Ecto neural progenitor cell (in vitro differentiated cells): ENCODE measurements around the gene SRF.

Experiments
- DNase-seq: peaks from one replicate; pipeline ENCODE4 v3.0.0-alpha.2; 2018; ENCODE audit warnings: low spot score

The SRF gene

DNA sequence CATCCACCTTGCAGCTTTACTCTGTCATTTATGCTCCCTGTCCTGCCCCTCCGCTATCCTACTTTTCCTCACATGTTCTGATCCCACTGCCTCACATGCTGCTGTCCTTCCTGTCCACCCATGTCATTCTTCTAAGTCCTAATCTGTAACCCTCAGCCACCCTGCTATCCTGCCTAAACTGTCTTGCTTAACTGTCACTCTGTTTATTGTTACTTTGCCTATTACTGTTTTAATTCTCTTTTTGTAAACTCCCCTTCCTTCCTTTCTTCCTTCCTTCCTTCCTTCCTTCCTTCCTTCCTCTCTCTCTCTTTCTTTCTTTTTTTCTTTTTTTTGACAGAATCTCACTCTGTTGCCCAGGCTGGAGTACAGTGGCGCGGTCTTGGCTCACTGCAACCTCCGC is 12.4 kb downstream of the SRF start:
- DNase-seq, result no peak

DNA sequence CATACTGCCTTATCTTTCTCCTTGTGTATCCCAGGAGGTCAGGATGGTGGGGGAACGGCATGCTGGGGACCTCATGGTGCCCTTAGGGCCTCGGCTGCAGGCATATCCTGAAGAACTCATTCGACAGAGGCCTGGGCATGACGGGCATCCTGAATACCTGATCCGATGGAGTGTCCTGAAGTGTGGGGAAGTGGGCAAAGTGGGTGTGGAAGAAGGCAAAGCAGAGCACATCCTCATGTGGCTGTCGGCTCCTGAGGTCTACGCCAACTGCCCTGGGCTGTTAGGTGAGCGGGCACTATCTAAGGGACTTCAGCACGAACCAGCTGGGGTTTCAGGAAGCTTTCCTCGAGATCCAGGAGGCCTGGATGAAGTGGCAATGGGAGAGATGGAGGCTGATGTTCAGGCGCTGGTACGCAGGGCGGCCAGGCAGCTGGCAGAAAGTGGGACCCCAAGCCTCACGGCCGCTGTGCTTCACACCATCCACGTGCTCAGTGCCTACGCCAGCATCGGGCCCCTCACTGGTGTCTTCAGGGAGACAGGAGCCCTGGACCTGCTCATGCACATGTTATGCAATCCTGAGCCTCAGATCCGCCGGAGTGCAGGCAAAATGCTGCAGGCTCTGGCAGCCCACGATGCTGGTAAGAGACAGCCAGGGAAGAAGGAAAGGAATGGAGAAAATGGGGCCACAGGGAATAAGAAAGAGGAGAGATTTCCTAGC is 13.4 kb downstream of the SRF start:
- no peak for DNase-seq

DNA sequence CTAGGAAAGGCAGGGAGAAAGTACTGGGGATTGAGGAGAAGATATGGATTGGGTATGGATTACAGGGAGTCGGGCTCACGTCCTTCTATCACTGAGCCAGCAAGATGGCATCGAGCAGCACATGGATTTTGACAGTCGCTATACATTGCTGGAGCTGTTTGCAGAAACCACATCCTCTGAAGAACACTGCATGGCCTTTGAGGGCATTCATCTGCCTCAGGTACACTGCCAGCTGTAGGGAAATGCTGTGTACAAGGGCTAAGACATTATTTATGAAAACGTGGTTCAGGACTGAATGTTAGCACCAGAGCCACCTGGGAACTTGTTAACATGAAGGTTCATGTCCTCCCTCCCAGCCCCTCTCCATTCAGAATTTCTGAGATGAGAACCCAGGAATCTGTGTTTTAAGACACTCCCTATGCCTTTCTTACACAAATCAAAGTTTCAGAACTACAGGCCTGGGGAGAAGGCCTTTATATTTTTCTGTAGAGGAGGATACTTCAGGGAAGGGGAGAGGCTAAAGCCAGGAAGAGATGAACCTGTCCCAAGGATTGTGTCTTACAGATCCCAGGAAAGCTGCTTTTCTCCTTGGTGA is 14.4 kb downstream of the SRF start:
- DNase-seq, result no peak

DNA sequence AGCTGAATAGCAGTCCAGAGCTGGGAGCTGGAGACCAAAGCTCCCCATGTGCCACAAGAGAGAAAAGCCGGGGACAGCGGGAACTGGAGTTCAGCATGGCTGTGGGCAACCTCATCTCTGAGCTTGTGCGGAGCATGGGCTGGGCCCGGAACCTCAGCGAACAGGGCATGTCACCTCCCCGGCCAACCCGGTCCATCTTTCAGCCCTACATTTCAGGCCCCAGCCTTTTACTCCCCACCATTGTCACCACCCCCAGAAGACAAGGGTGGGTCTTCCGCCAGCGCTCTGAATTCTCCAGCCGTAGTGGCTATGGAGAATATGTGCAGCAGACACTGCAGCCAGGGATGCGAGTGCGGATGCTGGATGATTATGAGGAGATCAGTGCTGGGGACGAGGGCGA is 14.9 kb downstream of the SRF start:
- DNase-seq, result no peak

DNA sequence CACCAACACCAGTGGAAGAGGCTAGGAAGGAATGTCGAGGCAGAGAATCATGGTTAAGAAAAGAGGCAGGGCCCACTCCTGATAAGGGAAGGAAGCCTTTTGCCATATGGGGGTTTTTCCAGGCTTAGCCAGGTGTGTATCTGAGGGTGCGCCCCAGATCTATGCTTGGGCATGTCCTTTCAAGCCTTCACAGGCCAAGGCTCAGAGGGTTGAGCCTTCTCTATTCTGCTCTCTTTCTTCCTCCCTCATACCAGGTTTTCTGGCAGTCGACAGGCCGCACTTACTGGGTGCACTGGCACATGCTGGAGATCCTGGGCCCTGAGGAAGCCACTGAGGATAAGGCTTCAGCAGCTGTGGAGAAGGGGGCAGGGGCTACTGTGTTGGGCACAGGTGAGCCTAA is 15.6 kb downstream of the SRF start:
- DNase-seq, result no peak

DNA sequence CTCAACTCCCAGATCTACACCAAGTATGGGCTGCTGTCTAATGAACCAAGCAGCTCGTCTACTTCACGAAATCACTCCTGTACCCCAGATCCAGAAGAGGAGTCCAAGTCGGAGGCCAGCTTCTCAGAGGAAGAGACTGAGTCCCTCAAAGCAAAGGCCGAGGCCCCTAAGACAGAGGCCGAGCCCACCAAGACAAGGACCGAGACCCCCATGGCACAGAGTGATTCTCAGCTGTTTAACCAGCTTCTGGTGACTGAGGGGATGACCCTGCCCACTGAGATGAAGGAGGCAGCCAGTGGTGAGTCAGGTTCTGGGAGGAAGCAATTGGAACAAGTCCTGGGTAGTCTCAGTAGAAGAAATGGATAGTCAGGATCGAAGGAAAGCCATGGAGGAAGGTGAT is 16.8 kb downstream of the SRF start:
- no peak for DNase-seq

DNA sequence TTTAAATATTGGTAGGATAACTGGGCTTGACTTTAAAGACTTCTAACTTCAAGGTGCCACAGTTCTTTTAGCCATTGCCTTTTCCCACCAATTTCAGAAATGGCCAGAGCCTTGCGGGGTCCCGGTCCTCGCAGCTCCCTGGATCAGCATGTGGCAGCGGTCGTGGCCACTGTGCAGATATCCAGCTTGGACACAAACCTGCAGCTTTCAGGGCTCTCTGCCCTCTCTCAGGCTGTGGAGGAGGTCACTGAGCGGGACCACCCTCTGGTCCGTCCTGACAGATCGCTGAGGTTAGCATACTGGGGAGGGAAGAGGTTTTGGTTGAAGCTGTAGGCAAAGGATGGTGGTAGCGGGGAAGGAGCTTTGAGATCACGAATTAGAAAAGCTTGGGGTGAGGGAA is 17.4 kb downstream of the SRF start:
- no peak for DNase-seq

DNA sequence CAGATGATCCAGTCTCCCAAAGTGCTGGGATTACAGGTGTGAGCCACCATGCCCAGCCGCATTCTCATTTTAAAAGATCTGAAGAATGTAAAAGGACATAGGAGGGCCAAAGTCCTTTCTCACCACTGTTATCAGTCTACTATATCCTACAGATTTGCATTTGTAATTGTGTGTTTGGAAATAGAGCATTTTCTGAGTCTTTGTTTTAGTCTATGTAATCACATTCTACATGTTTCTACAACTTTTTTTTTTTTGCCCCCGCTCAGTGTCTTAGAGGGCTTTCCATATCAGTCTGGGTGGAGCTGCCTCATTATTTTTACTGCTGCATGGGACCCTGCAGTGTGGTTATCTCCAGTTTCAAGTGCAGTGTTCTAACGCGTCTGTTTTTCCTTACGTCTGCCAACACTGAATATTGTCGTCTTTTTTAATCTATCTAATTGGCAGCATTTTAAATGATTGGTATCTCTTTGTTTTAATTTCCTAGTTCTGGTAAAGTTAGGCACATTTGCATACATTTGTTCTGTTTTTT is 18.8 kb downstream of the SRF start:
- DNase-seq, result no peak

DNA sequence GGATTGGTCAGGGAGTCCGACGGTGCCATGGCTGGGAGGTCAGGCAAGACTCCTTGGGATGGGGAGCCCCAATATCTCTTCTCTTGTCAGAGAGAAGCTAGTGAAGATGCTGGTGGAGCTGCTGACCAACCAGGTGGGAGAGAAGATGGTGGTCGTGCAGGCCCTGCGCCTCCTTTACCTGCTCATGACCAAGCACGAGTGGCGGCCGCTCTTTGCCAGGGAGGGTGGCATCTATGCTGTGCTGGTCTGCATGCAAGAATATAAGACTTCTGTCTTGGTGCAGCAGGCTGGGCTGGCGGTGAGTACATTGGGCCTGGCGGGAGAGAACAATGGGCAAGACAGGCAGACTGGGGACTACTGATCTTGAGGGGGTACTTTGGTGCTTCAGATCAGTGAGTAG is 21.8 kb downstream of the SRF start:
- DNase-seq, result peak; percentile 25

DNA sequence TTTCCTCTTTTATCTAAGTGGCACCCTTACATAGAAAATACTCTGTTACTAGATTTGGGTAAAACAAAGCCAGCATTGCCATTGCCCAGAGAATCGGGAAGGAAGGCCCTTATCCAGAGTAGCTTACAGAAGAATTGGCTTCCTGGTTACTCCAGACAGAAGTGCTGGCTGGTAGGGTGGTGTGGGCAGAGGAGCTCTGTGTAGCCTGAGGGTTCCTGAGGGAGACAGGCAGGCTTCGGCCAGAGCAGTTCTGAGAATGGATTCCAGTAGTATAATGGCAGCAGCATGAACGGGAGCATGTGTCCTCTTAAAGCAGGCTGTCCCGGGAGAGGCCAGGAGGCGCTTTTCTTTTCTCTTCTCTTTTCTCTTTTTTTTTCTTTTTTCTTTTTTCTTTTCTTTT is 22.9 kb downstream of the SRF start:
- peak; percentile 22 for DNase-seq

DNA sequence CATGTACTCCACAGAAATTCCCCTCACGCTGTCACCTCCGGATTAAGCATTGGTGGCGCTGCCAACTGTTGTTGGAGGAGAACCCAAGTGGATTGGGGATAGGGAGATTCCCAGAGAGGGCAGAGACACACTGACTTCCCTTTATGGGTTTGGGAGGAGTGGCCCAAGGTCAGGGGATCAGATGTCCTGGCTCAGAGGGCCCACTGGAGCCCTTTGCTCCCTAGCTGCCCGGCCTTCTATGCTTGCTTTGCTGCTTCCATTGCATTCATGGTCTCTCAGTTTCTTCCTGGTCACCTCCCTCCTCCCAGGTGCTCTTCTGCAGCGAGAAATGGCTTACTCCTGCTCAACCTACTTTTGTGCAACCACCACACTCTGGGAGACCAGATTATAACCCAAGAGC is 25.3 kb downstream of the SRF start:
- peak; percentile 19 for DNase-seq

DNA sequence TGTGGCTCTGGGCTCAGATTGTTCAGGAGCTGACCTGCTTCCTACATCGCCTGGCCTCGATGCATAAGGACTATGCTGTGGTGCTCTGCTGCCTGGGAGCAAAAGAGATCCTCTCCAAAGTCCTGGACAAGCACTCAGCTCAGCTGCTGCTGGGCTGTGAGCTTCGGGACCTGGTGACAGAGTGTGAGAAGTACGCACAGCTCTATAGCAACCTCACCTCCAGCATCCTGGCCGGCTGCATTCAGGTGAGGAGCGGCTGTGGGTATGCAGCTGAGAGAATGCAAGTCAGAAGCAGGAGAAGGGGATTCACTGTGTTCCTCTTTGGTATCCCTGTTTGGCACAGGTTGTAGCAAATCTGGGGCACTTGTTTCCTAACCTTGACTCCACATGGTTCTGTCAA is 28.8 kb downstream of the SRF start:
- DNase-seq, result peak; percentile 18

DNA sequence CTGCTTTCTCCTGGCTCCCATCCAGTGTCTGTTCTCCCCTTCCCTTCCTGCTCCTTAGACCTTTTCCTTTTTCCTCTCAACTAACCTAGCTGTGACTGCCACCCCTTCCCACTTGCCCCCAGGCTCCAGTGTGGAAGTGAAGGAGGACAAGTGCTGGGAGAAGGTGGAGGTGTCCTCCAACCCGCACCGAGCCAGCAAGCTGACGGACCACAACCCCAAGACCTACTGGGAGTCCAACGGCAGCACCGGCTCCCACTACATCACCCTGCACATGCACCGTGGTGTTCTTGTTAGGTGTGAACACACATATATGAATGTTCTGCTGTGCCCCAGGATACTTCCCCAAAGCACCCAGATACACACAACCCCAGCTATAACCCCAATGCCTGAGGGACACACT is 29.5 kb downstream of the SRF start:
- DNase-seq, result no peak

DNA sequence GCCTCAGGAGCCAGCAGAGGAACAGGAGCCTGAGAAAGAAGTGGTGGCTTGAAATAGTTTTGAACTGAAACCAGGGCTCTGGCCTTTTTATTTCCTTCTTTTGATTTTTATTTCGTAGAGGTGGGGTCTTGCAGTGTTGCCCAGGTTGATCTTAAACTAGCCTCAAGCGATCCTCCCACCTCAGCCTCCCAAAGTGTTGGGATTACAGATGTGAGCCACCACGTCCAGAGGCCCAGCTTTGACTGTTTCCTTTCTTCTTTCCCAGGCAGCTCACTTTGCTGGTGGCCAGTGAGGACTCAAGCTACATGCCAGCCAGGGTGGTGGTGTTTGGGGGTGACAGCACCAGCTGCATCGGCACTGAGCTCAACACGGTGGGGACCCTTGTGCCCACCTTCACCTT is 31.4 kb downstream of the SRF start:
- DNase-seq, result no peak

DNA sequence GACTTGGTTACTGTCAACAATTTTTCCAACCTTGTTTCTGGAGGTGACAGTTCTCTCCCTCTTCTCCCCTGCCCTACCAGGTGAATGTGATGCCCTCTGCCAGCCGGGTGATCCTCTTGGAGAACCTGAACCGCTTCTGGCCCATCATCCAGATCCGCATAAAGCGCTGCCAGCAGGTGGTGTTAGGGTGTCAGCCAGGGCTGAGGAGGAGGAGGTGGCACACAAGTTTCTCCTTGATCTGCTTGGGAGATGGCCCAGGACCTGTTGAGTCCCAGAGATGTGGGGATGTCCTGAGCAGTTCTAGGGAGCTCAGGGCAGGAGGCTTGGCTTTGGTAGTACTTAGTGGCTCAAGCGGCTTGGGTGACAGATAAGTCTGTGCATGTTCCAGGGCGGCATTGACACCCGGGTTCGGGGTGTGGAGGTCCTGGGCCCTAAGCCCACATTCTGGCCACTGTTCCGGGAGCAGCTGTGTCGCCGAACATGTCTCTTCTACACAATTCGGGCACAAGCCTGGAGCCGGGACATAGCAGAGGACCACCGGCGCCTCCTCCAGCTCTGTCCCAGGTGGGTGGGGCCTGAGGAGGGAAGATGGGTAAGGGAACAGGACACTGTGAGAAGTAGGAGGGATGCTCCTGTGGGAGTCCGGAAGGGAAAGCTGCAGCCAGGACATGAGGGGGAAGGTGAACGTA is 32.1 kb downstream of the SRF start:
- no peak for DNase-seq

DNA sequence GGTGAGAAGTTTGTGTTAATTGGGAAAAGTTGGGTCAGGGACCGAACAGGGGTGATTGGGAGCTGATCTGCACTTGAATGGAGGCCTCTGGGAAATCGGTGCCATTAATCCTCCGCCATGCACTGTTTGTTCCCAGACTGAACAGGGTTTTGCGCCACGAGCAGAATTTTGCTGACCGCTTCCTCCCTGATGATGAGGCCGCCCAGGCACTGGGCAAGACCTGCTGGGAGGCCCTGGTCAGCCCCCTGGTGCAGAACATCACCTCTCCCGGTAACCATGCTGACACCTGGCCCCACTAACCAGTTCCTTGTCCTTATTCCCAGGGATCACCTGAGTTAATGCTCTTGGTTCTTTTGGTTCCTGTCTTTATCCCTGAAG is 32.6 kb downstream of the SRF start:
- DNase-seq, result no peak

DNA sequence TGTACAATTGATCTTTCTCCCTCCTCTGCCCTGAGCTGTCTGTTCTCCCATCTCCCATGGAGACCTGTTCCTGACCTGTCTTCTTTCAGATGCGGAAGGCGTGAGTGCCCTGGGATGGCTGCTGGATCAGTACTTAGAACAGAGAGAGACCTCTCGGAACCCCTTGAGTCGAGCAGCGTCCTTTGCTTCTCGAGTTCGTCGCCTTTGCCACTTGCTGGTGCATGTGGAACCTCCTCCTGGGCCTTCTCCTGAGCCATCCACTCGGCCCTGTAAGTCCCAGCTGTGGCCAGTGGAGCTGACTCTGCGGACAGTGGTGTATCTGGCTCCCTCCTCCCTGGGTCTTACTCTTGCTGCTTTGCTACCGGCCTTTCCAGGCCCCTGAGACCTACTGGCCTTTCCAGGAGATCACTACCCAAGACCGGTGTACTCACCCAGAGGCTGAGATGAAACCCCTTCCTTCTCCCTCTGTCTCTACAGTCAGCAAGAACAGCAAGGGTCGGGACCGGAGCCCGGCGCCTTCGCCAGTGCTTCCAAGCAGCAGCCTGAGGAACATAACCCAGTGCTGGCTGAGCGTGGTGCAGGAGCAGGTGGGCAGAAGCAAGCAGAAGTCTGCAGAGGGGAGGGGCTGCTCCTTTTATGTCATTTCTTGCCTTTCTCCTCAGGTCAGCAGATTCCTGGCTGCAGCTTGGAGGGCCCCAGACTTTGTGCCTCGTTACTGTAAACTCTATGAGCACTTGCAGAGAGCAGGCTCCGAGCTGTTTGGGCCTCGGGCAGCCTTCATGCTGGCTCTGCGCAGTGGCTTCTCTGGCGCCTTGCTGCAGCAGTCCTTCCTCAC is 33.4 kb downstream of the SRF start:
- no peak for DNase-seq

DNA sequence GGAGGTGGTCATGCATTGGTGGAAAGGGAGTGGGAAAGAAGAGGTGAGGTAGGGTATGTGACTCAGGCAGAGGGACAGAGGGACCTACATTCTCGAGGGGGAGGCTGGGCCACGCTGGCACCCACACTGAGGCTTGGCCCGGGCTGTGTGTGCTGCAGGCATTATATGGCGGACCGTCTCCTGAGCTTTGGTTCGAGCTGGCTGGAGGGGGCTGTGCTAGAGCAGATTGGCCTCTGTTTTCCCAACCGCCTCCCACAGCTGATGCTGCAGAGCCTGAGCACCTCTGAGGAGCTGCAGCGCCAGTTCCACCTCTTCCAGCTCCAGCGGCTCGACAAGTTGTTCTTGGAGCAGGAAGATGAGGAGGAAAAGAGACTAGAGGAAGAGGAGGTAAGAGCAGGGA is 34.8 kb downstream of the SRF start:
- DNase-seq, result no peak

DNA sequence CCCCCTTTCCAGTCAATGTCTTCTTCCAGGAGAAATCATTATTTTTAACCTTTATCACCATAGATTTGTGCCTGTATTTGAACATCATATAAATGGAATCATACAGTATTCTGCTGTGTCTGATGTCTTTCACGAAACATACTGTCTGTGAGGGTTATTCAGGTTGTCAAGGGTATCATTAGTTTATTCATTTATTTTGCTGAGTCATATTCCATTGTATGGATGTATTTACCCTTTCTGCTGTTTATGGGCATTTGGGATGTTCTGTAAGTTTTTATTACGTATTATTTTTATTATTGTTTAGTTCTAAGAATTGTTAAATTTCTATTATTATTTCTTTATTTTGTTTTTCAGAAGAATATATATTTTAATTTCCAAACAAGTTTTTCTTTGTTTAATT is 36.2 kb downstream of the SRF start:
- DNase-seq, result no peak

DNA sequence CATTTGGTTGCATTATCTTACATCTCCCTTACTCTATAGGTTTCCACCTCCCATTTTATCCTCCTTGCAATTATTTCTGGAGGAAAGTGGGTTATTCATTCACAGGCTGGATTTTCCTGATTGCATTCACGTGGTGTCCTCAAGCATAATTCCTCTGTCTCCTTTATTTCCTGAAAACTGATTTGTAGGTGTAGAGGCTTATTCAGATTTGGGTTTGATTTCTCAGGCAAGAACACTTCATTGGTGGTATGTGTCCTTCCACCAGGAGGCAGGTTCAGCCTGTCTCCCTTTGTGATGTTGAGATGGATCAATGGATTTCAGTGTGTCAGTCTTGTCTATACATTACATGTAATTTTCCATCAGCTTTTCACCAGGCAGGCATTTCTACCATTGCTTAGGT is 40.9 kb downstream of the SRF start:
- DNase-seq, result no peak

DNA sequence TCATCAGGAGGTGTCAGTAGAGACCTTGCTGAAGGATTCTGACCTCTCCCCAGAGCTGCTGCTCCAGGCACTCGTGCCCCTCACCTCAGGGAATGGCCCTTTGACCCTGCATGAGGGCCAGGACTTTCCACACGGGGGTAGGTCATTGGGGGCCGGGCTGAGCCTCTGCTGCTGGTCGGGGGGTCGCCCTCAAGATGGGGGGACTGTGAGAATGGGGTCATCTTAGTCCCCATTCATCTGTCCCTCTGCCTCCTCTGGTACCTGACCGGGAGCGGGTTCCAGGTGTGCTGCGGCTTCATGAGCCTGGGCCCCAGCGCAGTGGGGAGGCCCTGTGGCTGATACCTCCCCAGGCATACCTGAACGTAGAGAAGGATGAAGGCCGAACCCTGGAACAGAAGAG is 42.4 kb downstream of the SRF start:
- DNase-seq, result no peak

DNA sequence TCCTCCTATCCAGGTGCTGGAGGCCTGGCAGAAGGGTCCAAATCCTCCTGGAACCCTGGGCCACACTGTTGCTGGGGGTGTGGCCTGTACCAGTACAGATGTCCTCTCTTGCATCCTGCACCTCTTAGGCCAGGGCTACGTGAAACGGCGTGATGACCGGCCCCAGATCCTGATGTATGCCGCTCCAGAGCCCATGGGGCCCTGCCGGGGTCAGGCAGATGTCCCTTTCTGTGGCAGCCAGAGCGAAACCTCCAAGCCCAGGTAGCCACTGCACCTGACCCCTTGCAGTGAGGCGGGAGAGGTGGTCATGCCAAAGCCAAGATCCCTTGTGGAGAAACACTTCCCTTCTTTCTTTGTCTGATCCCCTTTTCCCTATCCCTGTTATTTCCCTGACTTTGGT is 44.0 kb downstream of the SRF start:
- DNase-seq, result no peak

DNA sequence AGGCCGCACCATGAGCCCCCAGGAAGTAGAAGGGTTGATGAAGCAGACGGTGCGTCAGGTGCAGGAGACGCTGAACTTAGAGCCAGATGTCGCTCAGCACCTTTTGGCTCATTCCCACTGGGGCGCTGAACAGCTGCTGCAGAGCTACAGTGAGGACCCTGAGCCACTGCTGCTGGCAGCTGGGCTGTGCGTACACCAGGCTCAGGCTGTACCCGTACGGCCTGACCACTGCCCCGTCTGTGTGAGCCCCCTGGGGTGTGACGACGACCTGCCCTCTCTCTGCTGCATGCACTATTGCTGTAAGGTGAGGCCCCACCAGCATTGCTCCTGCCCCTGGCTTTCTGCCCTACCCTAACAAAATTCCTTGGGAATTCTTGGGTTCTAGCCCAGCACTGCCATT is 45.1 kb downstream of the SRF start:
- DNase-seq, result no peak
